Raji (cell line): ENCODE data around the gene QRFP.

Experiments
- POLR2A ChIP-seq: IDR thresholded peaks from 2 replicates; pipeline ENCODE4 v1.6.1; 2011; ENCODE audit warnings: low read depth, low read length, control low read depth; ENCODE audit not compliant: insufficient read depth

Gene QRFP

DNA sequence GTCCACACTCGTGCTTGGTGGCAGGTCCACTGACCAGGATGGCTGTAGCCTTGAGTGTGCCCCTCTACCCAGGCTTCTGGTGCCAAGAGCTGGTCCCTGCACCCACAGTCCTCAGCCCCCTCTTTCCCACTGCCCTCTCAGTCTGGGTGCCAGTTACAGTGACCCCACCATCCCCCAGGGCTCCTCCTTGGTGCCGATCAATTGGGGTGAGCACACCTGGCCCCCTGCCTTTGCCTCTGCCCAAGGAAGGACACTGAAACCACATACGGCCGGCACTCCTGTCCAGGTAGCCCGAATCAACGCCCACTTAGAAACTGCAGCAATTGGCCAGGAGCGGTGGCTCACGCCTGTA lies 18.5 kb upstream of the QRFP start:
- TF ChIP-seq POLR2A: no peak

DNA sequence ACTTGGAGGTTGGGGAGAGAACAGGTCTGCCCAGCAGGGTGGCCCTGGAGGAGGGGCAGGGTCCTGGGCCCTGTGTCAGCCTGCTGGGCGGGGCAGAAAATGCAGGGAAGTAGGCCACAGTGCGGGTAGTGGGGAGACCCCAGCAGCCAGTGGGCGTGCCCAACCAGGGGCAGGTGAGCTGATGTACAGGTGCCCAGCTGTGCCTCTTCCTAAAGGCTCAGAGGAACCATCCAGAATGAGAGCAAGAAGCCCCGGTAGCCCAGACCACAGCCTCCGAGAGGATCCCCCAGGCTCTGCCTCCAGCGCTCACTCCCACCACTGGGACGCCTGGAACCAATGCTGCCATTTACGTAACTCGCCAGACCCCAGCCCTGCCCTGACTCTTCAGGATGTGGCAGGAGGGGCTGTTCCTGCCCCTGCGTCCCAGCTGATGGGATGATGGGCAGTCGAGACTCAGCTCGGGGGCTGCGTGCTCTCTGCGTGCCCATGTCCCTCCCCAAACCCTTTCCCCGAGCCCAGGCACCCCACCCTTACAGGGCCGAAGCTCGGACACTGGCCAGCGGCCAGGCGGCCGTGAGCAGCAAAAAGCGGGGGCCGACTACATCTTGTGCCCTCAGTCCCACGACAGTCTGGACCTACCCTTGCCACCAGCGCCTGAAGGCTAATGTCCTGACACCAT lies 17.9 kb upstream of the QRFP start:
- TF ChIP-seq POLR2A: no peak

DNA sequence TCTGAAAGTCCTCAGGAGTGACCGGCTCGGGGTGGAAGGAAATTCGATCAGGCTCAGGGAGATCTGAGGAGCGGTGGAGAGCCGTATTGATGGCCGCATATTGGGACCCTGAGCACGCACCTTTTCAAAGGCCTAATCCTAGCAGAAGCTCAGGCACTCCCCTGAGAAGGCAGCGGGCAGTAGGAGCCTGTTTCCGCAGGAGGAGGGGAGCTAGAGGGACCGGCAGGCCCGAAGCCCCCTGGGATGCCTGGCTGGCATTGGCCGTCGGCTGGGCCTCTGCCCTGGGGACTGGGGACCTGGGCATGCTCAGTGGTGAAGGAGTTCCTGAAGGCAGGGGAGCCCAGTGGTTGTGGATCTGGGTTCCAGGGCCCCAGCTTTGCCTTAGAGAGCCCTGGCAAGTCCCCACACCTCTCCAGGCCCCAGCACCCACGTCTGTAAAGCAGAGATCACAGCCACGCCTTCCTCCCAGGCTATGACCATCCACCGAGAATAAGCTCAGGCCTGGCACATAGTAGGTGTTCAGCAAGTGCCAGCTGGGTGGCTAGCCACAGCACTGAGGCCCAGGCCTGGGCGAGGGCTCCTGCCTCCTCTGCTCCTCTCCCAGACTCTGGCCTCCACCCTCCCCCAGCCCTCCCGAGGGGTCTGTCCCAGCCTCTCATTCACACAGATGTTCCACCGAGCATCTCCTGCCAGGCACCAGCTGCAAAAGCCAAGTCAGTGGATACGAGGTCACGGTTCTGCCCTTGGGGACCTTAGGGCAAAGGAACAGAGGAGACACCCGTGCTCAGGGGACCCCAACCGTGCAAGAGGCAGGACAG lies 17.2 kb upstream of the QRFP start:
- TF ChIP-seq POLR2A: no peak

DNA sequence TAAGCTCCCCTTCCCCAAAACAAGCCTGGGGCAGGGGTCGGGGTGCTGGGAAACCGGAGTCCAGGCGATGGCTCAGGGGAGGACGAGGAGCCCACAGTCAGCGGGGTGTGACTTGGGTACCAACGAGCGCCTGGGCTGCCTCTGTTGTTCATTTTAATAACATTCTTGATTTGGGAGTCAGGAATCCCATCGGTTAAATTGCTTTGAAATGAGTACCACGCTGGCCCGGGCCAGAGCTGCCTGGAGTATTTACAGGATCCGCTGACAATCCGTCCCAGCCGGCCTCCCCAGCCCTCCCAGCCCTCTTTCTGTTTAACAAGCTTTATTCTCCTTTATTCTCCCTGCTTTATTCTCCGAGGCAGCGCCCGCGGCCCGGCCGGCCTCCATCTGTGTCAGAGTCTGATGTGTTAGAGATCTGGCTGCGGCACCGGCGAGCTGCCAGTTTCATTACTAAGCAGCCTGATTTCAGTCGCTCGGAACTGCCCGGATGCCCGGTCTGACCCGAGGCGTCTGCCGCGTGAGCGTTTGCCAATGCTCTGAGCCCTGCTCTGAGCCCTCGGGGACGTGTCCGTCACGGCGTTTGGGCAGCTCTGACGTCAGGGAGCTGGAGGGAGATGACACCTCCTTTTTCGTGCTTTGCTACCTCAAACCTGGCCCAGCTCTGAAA lies 16.5 kb upstream of the QRFP start:
- TF ChIP-seq POLR2A: no peak

DNA sequence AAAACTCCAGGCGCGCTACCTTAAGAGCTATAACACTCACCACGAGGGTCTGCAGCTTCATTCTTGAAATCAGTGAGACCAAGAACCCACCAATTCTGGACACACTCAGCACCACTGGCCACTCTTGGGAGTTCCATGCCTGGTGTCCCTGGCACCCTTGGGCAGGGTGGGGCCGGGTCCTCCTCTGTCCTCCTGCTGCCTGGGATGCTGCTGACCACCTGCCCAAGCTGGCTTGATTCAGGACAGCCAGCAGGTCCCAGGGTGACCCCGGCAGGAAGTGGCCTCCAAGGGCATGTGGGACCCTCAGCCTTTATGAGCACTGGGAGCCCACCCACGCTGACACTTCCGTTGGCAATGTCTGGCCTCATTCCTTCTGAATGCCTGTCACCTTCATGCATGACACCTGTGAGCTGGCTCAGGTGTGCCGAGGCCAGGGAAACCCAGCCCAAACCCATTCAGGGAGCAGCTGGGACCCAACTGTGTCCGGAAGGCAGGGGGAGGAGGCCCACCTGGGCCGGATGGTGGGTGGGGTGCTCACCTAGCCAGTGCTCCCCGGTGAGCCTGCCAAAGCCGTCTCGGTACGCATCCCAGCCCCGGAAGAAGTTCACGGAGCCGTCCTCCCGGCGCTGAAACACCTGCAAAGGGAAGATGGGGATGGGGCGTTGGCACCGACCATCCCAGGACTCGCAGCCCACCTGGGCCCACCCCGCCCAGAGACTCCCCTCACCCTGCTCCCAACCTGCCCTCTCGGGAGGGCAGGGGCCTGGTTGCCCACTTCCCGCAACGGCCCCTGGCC lies 14.8 kb upstream of the QRFP start:
- TF ChIP-seq POLR2A: no peak

DNA sequence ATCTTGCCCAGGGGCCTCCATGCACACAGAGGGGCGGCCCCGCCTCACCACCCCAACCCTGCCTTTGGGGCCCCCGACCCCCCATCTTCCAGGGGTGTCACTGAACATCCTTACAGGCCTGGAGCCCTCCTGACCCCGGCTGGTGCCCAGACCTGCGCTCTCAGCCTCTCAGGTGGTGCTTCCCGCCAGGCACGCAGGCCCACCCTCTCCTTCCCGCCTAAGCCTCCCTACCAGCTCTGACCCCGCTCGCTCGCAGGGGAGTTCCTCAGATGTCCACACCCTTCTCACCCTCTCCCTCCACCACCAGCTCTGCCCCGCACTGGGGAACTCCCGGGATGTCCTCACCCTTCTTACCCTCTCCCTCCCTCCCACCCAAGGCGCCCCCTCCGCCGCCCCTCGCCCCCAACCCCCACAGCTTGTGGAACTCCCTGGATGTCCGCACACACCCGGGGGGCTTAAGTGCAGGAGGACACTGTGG lies 12.3 kb upstream of the QRFP start:
- TF ChIP-seq POLR2A: no peak

DNA sequence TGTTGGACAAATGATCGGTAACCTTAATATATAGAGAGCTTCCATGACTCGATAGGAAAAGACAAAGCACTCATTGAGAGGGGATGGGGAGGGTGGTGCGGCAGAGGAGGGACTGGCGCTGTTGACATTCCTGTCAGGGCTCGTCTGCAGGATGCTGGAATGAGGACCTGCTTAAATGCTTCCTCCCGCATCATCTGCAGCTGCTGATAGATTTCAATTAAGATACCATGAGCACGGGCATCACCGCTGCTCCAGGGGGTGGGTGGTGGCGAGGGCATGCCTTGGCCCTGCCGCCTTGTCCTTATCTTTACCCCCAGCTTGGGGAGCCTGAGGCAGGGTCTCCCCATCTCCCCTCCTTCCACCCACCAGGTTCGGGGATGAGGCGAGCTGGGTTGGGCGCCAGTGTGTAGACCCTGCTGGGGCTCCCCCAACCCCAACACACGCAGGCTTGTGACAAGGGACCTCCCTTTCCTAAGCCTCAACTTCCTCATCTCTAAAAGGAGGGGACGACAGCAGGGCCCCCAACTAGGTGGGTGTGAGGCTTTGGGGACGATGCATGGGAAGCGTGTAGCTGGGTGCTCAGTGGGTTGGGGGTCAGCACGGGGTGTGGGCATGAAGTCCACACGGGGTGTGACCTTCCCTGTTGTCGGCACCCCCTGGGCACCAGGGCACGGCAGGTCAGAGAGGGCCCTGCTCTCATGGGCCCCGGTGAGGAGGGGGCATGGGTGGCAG lies 11.7 kb upstream of the QRFP start:
- no peak for TF ChIP-seq POLR2A

DNA sequence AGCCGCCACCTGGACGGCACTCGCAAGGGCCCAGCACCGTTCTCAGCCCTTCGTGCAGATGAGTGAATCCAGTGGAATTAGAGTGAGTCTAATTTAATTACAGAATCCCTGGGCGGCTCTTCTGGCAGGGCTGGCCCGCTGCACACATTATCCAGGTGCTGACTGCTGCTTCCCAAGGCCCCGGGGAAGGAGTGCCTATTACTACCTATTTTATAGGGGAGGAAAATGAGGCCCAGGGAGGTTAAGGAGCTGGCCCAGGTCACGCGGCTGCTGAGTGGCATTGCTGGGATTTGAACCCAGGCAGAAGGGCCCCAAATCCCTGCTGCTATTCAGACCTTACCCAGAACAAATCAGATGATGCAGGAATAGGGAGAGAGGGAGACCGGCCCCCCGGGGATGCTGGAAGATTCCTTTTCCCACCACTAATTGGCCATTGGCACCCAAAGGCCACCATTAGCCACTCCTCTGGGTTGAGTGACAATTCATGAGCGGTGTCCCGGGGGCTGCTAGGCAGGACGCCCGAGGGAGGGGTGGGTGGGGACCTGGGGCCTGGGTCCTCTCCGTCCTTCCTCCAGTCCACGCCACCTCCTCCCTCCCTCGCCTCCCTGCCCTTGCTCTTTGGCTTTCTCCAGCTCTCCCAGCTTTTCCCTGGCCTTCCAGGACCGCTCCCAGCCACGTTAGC lies 10.3 kb upstream of the QRFP start:
- no peak for TF ChIP-seq POLR2A

DNA sequence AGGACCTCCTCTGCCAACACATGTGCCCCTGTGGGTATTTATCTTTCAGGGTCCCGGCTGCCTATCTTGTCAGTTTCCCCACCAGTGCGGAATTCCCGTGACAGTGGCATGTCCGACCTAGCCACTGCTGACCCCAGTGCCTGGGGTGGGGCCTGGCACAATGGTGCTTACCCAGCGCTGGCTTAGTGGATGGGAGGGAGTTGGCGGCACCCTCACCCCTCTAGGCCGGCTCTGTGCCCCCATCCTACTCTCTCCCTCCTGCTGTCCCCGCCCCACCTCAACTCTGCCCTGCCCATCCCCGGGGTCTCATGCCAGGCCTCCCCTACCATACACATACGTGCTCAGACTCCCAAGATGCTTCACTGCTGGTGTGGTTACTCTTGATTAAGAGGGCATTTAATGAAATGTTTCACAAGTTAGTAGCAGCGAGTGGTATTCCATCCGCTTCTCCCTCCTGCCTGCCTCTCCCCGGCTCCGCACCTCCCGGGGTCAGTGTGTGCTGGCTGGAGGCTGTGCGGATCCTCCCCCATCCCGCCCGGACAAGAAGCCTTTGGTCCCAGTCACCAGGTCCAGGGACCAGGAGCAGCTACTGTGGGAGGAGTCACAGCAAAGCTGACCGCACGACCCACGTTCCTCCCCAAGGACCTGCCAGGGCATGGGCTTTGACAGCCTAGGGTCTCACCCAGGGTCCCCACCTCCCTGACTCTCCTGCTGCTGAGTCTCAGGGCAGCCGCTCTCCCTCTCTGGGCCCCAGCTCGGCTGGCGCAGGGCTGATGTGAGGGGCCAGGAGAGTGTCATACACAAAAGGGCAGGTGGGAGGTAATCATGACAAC lies 9.5 kb upstream of the QRFP start:
- TF ChIP-seq POLR2A: no peak

DNA sequence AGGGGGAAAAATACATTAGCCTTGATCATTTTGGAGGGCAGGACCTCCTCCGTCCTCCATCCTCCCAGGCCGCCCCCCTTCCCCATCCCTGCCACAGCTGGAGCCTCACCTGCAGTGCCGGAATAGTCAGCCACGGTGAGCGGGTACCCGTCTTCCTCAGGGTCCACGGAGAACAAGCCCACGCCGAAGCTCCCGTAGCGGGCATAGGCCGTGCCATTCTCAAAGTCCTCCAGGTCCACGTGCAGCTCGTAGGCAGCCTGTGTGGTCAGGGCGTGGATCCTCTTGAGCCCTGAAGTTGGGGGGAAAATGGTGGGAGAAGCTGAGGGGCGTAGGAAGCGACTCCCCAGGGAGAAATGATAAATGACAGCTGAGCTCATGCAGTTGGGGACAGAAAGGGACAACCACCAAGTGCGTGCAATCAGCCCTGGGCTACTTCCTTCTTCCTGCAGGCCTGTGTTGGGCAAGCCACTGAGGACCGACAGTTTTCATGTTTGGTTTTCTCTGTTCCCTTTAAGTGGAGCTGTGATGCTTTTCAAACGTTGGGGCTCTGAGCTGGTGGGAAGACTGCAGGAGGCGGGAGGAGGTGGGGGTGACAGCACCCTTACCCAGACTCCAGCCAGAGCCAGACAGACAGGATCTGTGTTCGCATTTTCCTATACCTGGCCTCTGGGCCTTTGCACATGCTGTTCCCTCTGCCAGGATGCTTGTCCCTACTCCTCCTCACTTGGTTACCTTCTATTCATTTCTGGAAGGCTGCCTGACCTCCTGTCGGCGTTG lies 8.7 kb upstream of the QRFP start:
- TF ChIP-seq POLR2A: no peak

DNA sequence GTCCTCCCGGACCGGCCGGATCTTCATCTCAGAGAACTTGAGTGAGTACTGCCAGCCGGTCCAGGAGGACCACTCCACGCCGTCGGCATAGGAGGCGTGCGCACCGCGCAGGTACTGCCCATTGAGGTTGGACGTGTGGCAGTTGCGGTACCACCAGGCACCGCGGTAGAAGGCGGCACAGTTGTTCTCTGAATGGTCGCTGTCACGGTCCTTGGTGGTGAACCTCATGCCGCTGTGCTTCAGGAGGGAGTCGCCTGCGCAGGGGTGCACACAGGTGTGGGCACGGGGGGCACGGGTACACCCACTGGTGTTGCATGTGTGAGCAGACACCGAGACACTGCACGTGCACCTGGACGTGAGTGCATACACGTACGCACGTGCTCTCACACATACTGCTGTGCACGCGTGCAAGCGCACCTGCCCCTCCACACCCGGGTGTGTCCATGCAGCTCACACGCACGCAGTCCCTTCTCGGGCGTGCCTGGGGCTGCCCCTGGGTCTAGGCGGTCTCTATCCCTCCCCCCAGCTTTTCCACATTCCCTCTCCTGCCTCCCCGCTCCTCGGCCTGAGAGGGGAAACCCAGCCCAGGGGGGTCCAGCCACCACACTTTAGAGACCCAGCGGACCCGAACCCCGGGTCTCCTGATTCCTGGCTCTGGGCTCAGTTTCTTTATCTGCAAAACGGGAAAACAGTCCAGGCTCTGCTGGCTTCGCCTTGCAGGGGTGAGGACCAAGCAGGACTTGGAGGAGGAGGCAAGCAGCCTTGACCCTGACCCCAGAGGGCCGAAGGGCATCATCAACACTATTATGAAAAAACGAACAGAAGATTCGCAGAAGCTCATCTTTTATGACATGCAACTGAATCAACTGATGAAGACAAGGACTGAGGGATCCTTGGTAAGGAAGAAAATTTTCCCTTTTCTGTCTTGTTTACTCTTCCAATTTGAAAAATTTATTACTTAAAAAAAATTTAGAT lies 7.7 kb upstream of the QRFP start:
- TF ChIP-seq POLR2A: no peak
